ENCODE results near the gene ABCA9. TPM values are rescaled to one million over a fixed set of nuclear protein-coding genes. Genes with fewer than 3 reads are reported as not detected.

ABCA9 gene
- total and polyA plus RNA-seq, 2 experiments from 2014 or later = not detected

DNA sequence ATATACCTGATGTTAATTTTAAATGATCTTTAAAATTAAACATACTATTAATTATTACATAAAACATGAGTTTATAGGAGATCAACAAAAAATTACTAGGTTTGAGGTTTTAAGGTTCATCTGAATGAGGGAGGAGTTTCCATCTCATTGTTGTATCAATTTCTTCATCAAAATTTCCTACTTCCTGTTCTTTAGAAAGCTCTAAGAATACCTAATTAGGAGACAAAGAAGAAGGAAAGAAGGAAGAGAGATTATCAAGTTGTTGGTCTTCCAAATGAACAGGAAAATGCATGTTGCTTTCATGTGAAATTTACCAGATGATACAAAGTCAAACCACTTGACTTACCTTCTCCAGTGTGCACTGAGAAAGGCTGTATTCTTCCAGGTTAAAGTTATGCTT, 18.1 kb upstream of the ABCA9 start:
- Histone ChIP-seq H4K20me1 (replicated peaks; ENCODE audit: insufficient read depth) (no peaks in the 10 kb centered on the region), H3K27ac (ENCODE audit: low read depth) (no peak overlapping the region), H3K79me2 (replicated peaks; ENCODE audit: insufficient read depth) (no peaks in the 10 kb centered on the region), H3K4me2 (no peak overlapping the region), H3F3A (replicated peaks; ENCODE audit: low read depth) (no peaks in the 10 kb centered on the region), H3K4me1 (ENCODE audit: insufficient read depth) (no peaks in the 10 kb centered on the region), H3K4me3 (no peak overlapping the region), H3K36me3 (ENCODE audit: insufficient read depth) (no peaks in the 10 kb centered on the region; the same call in 1 of the 2 replicates), H3K9me2 (ENCODE audit: insufficient read depth) (no peaks in the 10 kb centered on the region; the same call in 1 of the 2 replicates), H3K27me3 (ENCODE audit: insufficient read depth) (no peaks in the 10 kb centered on the region), H2AFZ (no peak overlapping the region)
- H3K27me3 Mint-ChIP-seq (ENCODE audit: insufficient read depth, low read depth, poor library complexity) = no peaks in the 10 kb centered on the region
- DNase-seq (ENCODE audit: low spot score) = no peak
- no peak overlapping the region for H3K4me3 Mint-ChIP-seq
- H3K27ac Mint-ChIP-seq = no peak overlapping the region
- no peaks in the 10 kb centered on the region; the same call in 2 of the 3 replicates for H3K36me3 Mint-ChIP-seq (ENCODE audit: low read depth)
- no peak for ATAC-seq
- peaks cover 10% of the 10 kb centered on the region; the same call in 1 of the 3 replicates for H3K9me3 Mint-ChIP-seq
- TF ChIP-seq ZNF114 (CRISPR knock-in tag; IDR thresholded peaks at IDR 0.05) = no peak
- TF ChIP-seq STAT1 (IDR thresholded peaks at IDR 0.05; ENCODE audit: unreplicated experiment) = no peak
- no peak for TF ChIP-seq CTCF (conservative IDR thresholded peaks at IDR 0.05; ENCODE audit: low read depth in 2 of 2)
- TF ChIP-seq, protein P1, sequence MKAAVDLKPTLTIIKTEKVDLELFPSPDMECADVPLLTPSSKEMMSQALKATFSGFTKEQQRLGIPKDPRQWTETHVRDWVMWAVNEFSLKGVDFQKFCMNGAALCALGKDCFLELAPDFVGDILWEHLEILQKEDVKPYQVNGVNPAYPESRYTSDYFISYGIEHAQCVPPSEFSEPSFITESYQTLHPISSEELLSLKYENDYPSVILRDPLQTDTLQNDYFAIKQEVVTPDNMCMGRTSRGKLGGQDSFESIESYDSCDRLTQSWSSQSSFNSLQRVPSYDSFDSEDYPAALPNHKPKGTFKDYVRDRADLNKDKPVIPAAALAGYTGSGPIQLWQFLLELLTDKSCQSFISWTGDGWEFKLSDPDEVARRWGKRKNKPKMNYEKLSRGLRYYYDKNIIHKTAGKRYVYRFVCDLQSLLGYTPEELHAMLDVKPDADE (IDR thresholded peaks at IDR 0.05) = no peak
- TF ChIP-seq JUNB (IDR thresholded peaks at IDR 0.05; ENCODE audit: unreplicated experiment) = no peak
- TF ChIP-seq POLR2AphosphoS5 (IDR thresholded peaks at IDR 0.05; ENCODE audit: low read depth) = no peak
- no peak for TF ChIP-seq EZH2phosphoT487 (IDR thresholded peaks at IDR 0.05; ENCODE audit: unreplicated experiment)
- no peaks in the 10 kb centered on the region for H3K4me1 Mint-ChIP-seq

GRCh38 chr17:69075823-69076222, 15.1 kb upstream of the ABCA9 start:
- no peak overlapping the region for H3K4me3 ChIP-seq
- H3K27me3 ChIP-seq (ENCODE audit: insufficient read depth) = no peaks in the 10 kb centered on the region
- H3K79me2 ChIP-seq (replicated peaks; ENCODE audit: insufficient read depth) = no peaks in the 10 kb centered on the region
- no peak overlapping the region for H2AFZ ChIP-seq
- H3K9me2 ChIP-seq (ENCODE audit: insufficient read depth) = no peaks in the 10 kb centered on the region; the same call in 1 of the 2 replicates
- Mint-ChIP-seq H3K4me3 (no peak overlapping the region), H3K36me3 (ENCODE audit: low read depth) (no peaks in the 10 kb centered on the region), H3K9me3 (no peaks in the 10 kb centered on the region), H3K27me3 (ENCODE audit: insufficient read depth, low read depth, poor library complexity) (no peaks in the 10 kb centered on the region), H3K4me1 (0 out of 3 replicates have a peak, but pooled peaks cover under 1% of the 10 kb centered on the region), H3K27ac (no peak overlapping the region)
- no peak for DNase-seq (ENCODE audit: low spot score)
- no peaks in the 10 kb centered on the region for H3K36me3 ChIP-seq (ENCODE audit: insufficient read depth)
- no peak for ATAC-seq
- H3K4me2 ChIP-seq = no peak overlapping the region
- H3K4me1 ChIP-seq (ENCODE audit: insufficient read depth) = no peaks in the 10 kb centered on the region
- no peaks in the 10 kb centered on the region for H4K20me1 ChIP-seq (replicated peaks; ENCODE audit: insufficient read depth)
- H3F3A ChIP-seq (replicated peaks; ENCODE audit: low read depth) = no peaks in the 10 kb centered on the region
- no peak overlapping the region for H3K27ac ChIP-seq (ENCODE audit: low read depth)
- no peak for TF ChIP-seq POLR2AphosphoS5 (IDR thresholded peaks at IDR 0.05; ENCODE audit: low read depth)
- TF ChIP-seq CTCF (conservative IDR thresholded peaks at IDR 0.05; ENCODE audit: low read depth in 2 of 2) = no peak
- TF ChIP-seq, protein P1 (IDR thresholded peaks at IDR 0.05) = no peak
- no peak for TF ChIP-seq ZNF114 (CRISPR knock-in tag; IDR thresholded peaks at IDR 0.05)
- no peak for TF ChIP-seq STAT1 (IDR thresholded peaks at IDR 0.05; ENCODE audit: unreplicated experiment)
- no peak for TF ChIP-seq EZH2phosphoT487 (IDR thresholded peaks at IDR 0.05; ENCODE audit: unreplicated experiment)
- no peak for TF ChIP-seq ZNF331 (CRISPR knock-in tag; IDR thresholded peaks at IDR 0.05; ENCODE audit: low read depth)
